Mesendoderm (in vitro differentiated cells): ENCODE results near the gene EP300. TPM values are rescaled to one million over a fixed set of nuclear protein-coding genes. Genes with fewer than 3 reads are reported as not detected.
A peak's percentile ranks its signal among the peaks of the same experiment; 100 is the strongest.

Experiments
- DNase-seq: peaks from one replicate; pipeline ENCODE4 v3.0.0; 2013
- H2AK5ac ChIP-seq: 2 replicates; pipeline ENCODE4 v1.6.1; 2013; ENCODE audit warnings: low read length, inconsistent platforms
- H2BK120ac ChIP-seq: 2 replicates; pipeline ENCODE4 v1.6.1; 2013; ENCODE audit warnings: low read depth, mild to moderate bottlenecking, low read length, moderate library complexity, mixed read lengths
- H2BK15ac ChIP-seq: replicated peaks from 2 replicates; pipeline ENCODE4 v1.6.1; 2013; ENCODE audit warnings: low read depth, mild to moderate bottlenecking, moderate library complexity
- H2BK5ac ChIP-seq: 2 replicates; pipeline ENCODE4 v1.6.1; 2013; ENCODE audit warnings: low read length, inconsistent platforms
- H3K18ac ChIP-seq: 2 replicates; pipeline ENCODE4 v1.6.1; 2013; ENCODE audit warnings: mild to moderate bottlenecking, low read length, mixed read lengths
- H3K23ac ChIP-seq: one replicate; pipeline ENCODE4 v1.6.1; 2013; ENCODE audit warnings: low read length
- H3K27ac ChIP-seq: 2 replicates; pipeline ENCODE4 v1.5.1; 2013; ENCODE audit warnings: low read depth, mild to moderate bottlenecking, inconsistent platforms, low read length, moderate library complexity
- H3K27me3 ChIP-seq: 2 replicates; pipeline ENCODE4 v1.6.1; 2013; ENCODE audit warnings: low read length, control low read depth, mild to moderate bottlenecking, inconsistent platforms; ENCODE audit not compliant: insufficient read depth, poor library complexity
- H3K36me3 ChIP-seq: 2 replicates; pipeline ENCODE4 v1.6.1; 2013; ENCODE audit warnings: low read length, inconsistent platforms; ENCODE audit not compliant: control insufficient read depth, insufficient read depth
- H3K4ac ChIP-seq: one replicate; pipeline ENCODE4 v1.6.1; 2013; ENCODE audit warnings: low read depth, mild to moderate bottlenecking, low read length, moderate library complexity
- H3K4me1 ChIP-seq: 2 replicates; pipeline ENCODE4 v1.6.1; 2013; ENCODE audit warnings: low read depth, low read length, inconsistent platforms; ENCODE audit not compliant: control insufficient read depth
- H3K4me2 ChIP-seq: 2 replicates; pipeline ENCODE4 v1.6.1; 2013; ENCODE audit warnings: low read length
- H3K4me3 ChIP-seq: 2 replicates; pipeline ENCODE4 v1.5.1; 2013; ENCODE audit warnings: mild to moderate bottlenecking, low read length
- H3K56ac ChIP-seq: one replicate; pipeline ENCODE4 v1.6.1; 2013; ENCODE audit warnings: low read length
- H3K79me1 ChIP-seq: 2 replicates; pipeline ENCODE4 v1.6.1; 2013; ENCODE audit warnings: low read length, inconsistent platforms
- H3K79me2 ChIP-seq: 2 replicates; pipeline ENCODE4 v1.6.1; 2013; ENCODE audit warnings: mild to moderate bottlenecking, low read length; ENCODE audit not compliant: control insufficient read depth, insufficient read depth
- H3K9ac ChIP-seq: 2 replicates; pipeline ENCODE4 v1.6.1; 2013; ENCODE audit warnings: low read length, inconsistent platforms
- H4K5ac ChIP-seq: one replicate; pipeline ENCODE4 v1.6.1; 2013; ENCODE audit warnings: low read length
- H4K8ac ChIP-seq: one replicate; pipeline ENCODE4 v1.6.1; 2013; ENCODE audit warnings: low read depth, mild to moderate bottlenecking, control low read depth, low read length, moderate library complexity
- WGBS: extraction: QIAGEN DNeasy Blood & Tissue Kit; methylation state at CpG from one replicate; pipeline ENCODE4 v1.1.7; 2013; ENCODE audit warnings: low lambda C conversion rate, missing lambda C conversion rate; ENCODE audit not compliant: insufficient coverage; ENCODE audit errors: extremely low coverage; 5-methylcytosine and 5-hydroxymethylcytosine counted together
- small RNA-seq: library from polyadenylated mRNA; stranded (forward); fragments of <200 nt; extraction: miRNeasy Mini kit (QIAGEN cat#:217004); gene quantifications from one replicate; pipeline ENCODE3, GENCODE V24; 2013; ENCODE audit not compliant: insufficient read depth

The EP300 gene

GRCh38 chr22:41226723-41227655 lies 134.6 kb downstream of the EP300 start:
- WGBS: no CpG with 5 or more reads among the region's 26 CpGs
- H3K79me2 ChIP-seq: no peaks in the 10 kb centered on the region
- no peak for DNase-seq
- H2BK5ac ChIP-seq: no peak overlapping the region
- no peak overlapping the region for H4K8ac ChIP-seq
- no peak overlapping the region for H4K5ac ChIP-seq
- H3K4me1 ChIP-seq: no peaks in the 10 kb centered on the region
- peak overlapping the region; percentile 24 for H3K23ac ChIP-seq
- no peak overlapping the region for H3K4me3 ChIP-seq
- no peaks in the 10 kb centered on the region for H3K27me3 ChIP-seq
- no peak overlapping the region for H3K56ac ChIP-seq
- H3K4ac ChIP-seq: no peak overlapping the region
- no peak overlapping the region for H3K4me2 ChIP-seq
- no peak overlapping the region for H2BK120ac ChIP-seq
- H3K36me3 ChIP-seq: peaks cover 5% of the 10 kb centered on the region
- no peak overlapping the region for H3K18ac ChIP-seq
- no peak overlapping the region for H3K9ac ChIP-seq
- no peak overlapping the region for H3K27ac ChIP-seq
- no peak overlapping the region for H2AK5ac ChIP-seq
- no peaks in the 10 kb centered on the region for H3K79me1 ChIP-seq
- no peak overlapping the region for H2BK15ac ChIP-seq

- H4K8ac ChIP-seq: no peak overlapping the region
- no peak overlapping the region for H2BK120ac ChIP-seq
- no peaks in the 10 kb centered on the region for H3K4me1 ChIP-seq
- peaks cover 5% of the 10 kb centered on the region for H3K36me3 ChIP-seq
- H3K56ac ChIP-seq: no peak overlapping the region
- no peaks in the 10 kb centered on the region for H3K27me3 ChIP-seq
- H4K5ac ChIP-seq: no peak overlapping the region
- no CpG with 5 or more reads among the region's 6 CpGs for WGBS
- no peak overlapping the region for H3K27ac ChIP-seq
- no peak overlapping the region for H2AK5ac ChIP-seq
- no peak overlapping the region for H3K4me3 ChIP-seq
- H2BK15ac ChIP-seq: no peak overlapping the region
- H3K23ac ChIP-seq: no peak overlapping the region
- H3K79me1 ChIP-seq: no peaks in the 10 kb centered on the region
- no peak overlapping the region for H3K4ac ChIP-seq
- H3K4me2 ChIP-seq: no peak overlapping the region
- no peak for DNase-seq
- H2BK5ac ChIP-seq: no peak overlapping the region
- no peak overlapping the region for H3K9ac ChIP-seq
- no peak overlapping the region for H3K18ac ChIP-seq
- H3K79me2 ChIP-seq: no peaks in the 10 kb centered on the region
These were observed 136.8 kb downstream of the EP300 start for GRCh38 chr22:41229215-41229614.

Small RNA genes within 50 kb of the gene (small RNA-seq; reads per million reads assigned to genes)
- gene RF00019 (not detected), gene RNU6-375P (not detected)
